GM23248 (cell line): Measurements from ENCODE around the gene RBM19. TPM values are rescaled to one million over a fixed set of nuclear protein-coding genes. Genes with fewer than 3 reads are reported as not detected.

Experiments used
- DNase-seq: peaks from one replicate; pipeline ENCODE4 v3.0.0-alpha.2; 2015
- H2AFZ ChIP-seq: fragments of 200-600 bp; sonication (generic); 2 replicates; pipeline ENCODE4 v1.6.1; 2016; ENCODE audit warnings: antibody characterized with exemption
- H3F3A ChIP-seq: fragments of 200-600 bp; sonication (generic); 2 replicates; pipeline ENCODE4 v1.6.1; 2016; ENCODE audit warnings: mild to moderate bottlenecking, antibody characterized with exemption, mixed run types; ENCODE audit not compliant: insufficient read depth
- H3K27ac ChIP-seq: fragments of 200-600 bp; sonication (generic); 2 replicates; pipeline ENCODE4 v1.5.1; 2016; ENCODE audit warnings: mild to moderate bottlenecking
- H3K27me3 ChIP-seq: fragments of 200-600 bp; sonication (generic); replicated peaks from 2 replicates; pipeline ENCODE4 v1.6.1; 2016; ENCODE audit warnings: mild to moderate bottlenecking; ENCODE audit not compliant: insufficient read depth
- H3K36me3 ChIP-seq: fragments of 200-600 bp; sonication (generic); 2 replicates; pipeline ENCODE4 v1.6.1; 2016; ENCODE audit warnings: low read depth, mild to moderate bottlenecking
- H3K4me1 ChIP-seq: fragments of 200-600 bp; sonication (generic); 2 replicates; pipeline ENCODE4 v1.6.1; 2016; ENCODE audit warnings: mild to moderate bottlenecking; ENCODE audit not compliant: insufficient read depth
- H3K4me2 ChIP-seq: fragments of 200-600 bp; sonication (generic); one replicate; pipeline ENCODE4 v1.6.1; 2016; ENCODE audit warnings: mild to moderate bottlenecking; ENCODE audit not compliant: unreplicated experiment
- H3K4me3 ChIP-seq: fragments of 200-600 bp; sonication (generic); 2 replicates; pipeline ENCODE4 v1.5.1; 2016; ENCODE audit warnings: mild to moderate bottlenecking
- H3K79me2 ChIP-seq: fragments of 200-600 bp; sonication (generic); 2 replicates; pipeline ENCODE4 v1.6.1; 2016; ENCODE audit warnings: mild to moderate bottlenecking; ENCODE audit not compliant: insufficient read depth
- H3K9ac ChIP-seq: fragments of 200-600 bp; sonication (generic); 2 replicates; pipeline ENCODE4 v1.6.1; 2016; ENCODE audit warnings: mild to moderate bottlenecking
- H3K9me2 ChIP-seq: fragments of 200-600 bp; sonication (generic); 2 replicates; pipeline ENCODE4 v1.6.1; 2016; ENCODE audit warnings: mixed run types, mild to moderate bottlenecking, moderate library complexity; ENCODE audit not compliant: insufficient read depth
- H3K9me3 ChIP-seq: fragments of 200-600 bp; sonication (generic); one replicate; pipeline ENCODE4 v1.6.1; 2017; ENCODE audit warnings: low read depth
- H4K20me1 ChIP-seq: fragments of 200-600 bp; sonication (generic); 2 replicates; pipeline ENCODE4 v1.6.0; 2016; ENCODE audit not compliant: insufficient read depth
- EZH2 ChIP-seq: fragments of 200-600 bp; sonication (generic); IDR thresholded peaks from 2 replicates; pipeline ENCODE4 v1.6.1; 2018; ENCODE audit warnings: antibody characterized with exemption, mild to moderate bottlenecking; ENCODE audit not compliant: insufficient read depth, poor library complexity, severe bottlenecking
- EZH2phosphoT487 ChIP-seq: fragments of 200-600 bp; sonication (generic); IDR thresholded peaks from 2 replicates; pipeline ENCODE4 v1.6.1; 2018; ENCODE audit warnings: antibody characterized with exemption, moderate library complexity, mild to moderate bottlenecking, low read depth; ENCODE audit not compliant: insufficient read depth
- WGBS, 2 experiments: methylation state at CpG; one replicate each; pipeline ENCODE4 v1.1.6; 2015 to 2017; ENCODE audit warnings: low lambda C conversion rate in 2 of 2, low coverage in 1 of 2; ENCODE audit errors: missing lambda C conversion rate in 2 of 2; 5-methylcytosine and 5-hydroxymethylcytosine counted together
- in situ Hi-C: fragments of 300-500 bp; cut with MboI; formaldehyde crosslinking; loops from 2 replicates; pipeline ENCODE4 v1.15.0; 2020
- polyA plus RNA-seq: library from polyadenylated mRNA; unstranded; fragments of >200 nt; fragmentation: Nextera tagmentation; extraction: Ambion mirVana; gene quantifications from 2 replicates; pipeline ENCODE4 v1.2.1, GENCODE V29; 2016
- total RNA-seq: library from RNA; depleted of rRNA; stranded (reverse); fragments of >200 nt; shearing (Covaris generic); gene quantifications from 2 replicates; pipeline ENCODE4 v1.2.3, GENCODE V29; 2014

Gene RBM19
- total and polyA plus RNA-seq, 2 experiments from 2014 or later: 14.8 to 17.1 TPM

DNA sequence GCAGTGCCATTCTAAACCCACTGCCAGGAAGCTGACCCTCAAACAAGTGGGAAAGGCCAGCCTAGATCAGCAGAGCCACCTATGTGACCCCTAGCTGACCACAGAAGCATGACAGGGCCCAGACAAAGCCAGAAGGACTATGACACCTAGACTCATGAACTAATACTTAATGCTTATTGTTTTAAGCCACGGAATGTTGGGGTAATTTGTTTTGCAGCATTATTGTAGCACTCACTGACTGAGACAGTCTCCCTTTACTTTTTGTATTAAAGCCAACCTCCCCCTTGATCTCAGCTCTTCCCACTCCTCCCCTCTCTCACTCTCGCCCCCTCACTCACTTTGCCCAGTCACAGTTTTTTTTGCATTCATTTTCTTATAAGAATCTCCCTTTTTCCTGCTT lies 186.4 kb downstream of the RBM19 start:
- H2AFZ ChIP-seq: no peak overlapping the region
- H3K27ac ChIP-seq: no peak overlapping the region
- in situ Hi-C loops: no loop called here
- no peak overlapping the region for H3K9ac ChIP-seq
- H3K36me3 ChIP-seq: no peaks in the 10 kb centered on the region
- peaks cover 20% of the 10 kb centered on the region for H3K27me3 ChIP-seq
- H3K4me1 ChIP-seq: no peaks in the 10 kb centered on the region
- H3K4me3 ChIP-seq: no peak overlapping the region
- no peak overlapping the region for H3K4me2 ChIP-seq
- WGBS, 2 experiments: 25 to 41% methylated on average over 2 of the region's 2 CpGs
- no peaks in the 10 kb centered on the region for H3K79me2 ChIP-seq
- no peak for DNase-seq
- no peaks in the 10 kb centered on the region for H3K9me3 ChIP-seq
- H4K20me1 ChIP-seq: no peaks in the 10 kb centered on the region
- no peaks in the 10 kb centered on the region for H3K9me2 ChIP-seq
- TF ChIP-seq EZH2phosphoT487: no peak
- no peak for TF ChIP-seq EZH2
- no peaks in the 10 kb centered on the region for H3F3A ChIP-seq

DNA sequence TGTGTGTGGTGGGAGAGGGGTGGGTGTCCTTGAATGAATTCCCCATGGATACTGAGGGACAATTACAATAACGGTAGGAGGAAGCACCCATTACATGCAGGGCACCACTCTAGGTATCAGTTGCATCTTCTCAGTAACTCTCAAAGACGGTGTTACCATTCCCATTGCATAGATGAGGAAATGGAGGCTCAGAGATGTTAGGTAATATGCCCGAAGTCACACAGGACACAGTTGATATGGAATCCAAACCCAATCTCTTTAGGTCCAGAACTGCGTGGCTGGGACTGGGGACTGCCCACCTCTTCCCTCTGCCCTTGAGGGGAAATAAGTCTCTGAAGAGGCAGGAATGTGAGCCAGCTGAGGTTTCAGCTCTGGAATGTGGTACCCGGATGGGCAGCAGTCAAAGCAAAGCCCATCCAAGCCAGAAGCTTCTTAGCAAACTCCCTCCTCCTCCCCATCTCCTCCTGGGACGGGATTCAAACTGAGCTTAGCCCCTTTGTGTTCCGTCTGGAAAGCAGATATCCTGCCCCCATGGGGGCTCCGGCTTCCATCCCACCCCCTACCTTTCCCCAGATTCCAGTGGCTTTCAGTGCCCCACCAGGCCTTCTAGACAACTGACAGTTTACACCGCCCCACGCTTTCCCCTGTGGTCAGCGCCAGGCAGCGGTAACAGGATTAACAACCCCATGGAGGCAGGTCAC lies 187.5 kb downstream of the RBM19 start:
- H3K9me3 ChIP-seq: no peaks in the 10 kb centered on the region
- peaks cover 20% of the 10 kb centered on the region for H3K27me3 ChIP-seq
- no peak overlapping the region for H3K4me2 ChIP-seq
- no peaks in the 10 kb centered on the region for H3K36me3 ChIP-seq
- no peaks in the 10 kb centered on the region for H4K20me1 ChIP-seq
- 14 to 18% methylated on average over 12 of the region's 12 CpGs for WGBS, 2 experiments
- H3K79me2 ChIP-seq: no peaks in the 10 kb centered on the region
- H3K4me3 ChIP-seq: no peak overlapping the region
- H3K9ac ChIP-seq: no peak overlapping the region
- H2AFZ ChIP-seq: no peak overlapping the region
- H3K9me2 ChIP-seq: no peaks in the 10 kb centered on the region
- DNase-seq: no peak
- no peaks in the 10 kb centered on the region for H3F3A ChIP-seq
- no peaks in the 10 kb centered on the region for H3K4me1 ChIP-seq
- in situ Hi-C loops: no loop called here
- no peak overlapping the region for H3K27ac ChIP-seq
- TF ChIP-seq EZH2: no peak
- TF ChIP-seq EZH2phosphoT487: no peak

DNA sequence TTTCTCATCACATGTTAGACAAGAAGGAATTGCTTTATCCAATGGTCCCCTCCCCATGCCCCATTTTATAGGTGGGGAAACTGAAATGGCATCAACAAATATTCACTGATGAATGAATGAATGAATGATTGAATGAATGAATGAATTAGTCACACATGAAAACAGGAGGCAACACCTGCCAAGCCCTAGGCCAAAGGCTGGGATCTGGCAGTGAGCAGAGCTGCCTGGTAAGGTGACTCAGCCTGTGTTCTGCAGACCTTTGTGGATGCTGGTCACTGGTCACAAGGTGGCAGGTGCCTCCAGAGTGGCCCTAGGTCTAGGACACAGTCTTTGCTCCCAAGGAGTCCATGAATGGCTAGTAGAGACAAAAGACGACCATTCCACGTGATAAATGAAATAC lies 188.4 kb downstream of the RBM19 start:
- Histone ChIP-seq H3K27me3 (peaks cover 20% of the 10 kb centered on the region), H3K79me2 (no peaks in the 10 kb centered on the region), H3K9ac (no peak overlapping the region), H2AFZ (no peak overlapping the region), H3K27ac (no peak overlapping the region), H3K36me3 (no peaks in the 10 kb centered on the region), H4K20me1 (no peaks in the 10 kb centered on the region), H3F3A (no peaks in the 10 kb centered on the region), H3K4me3 (no peak overlapping the region), H3K9me3 (no peaks in the 10 kb centered on the region), H3K9me2 (no peaks in the 10 kb centered on the region), H3K4me2 (no peak overlapping the region), H3K4me1 (no peaks in the 10 kb centered on the region)
- in situ Hi-C loops: no loop called here
- TF ChIP-seq EZH2phosphoT487 (no peak), EZH2 (no peak)
- 39 to 52% methylated on average over 2 of the region's 2 CpGs for WGBS, 2 experiments
- DNase-seq: no peak

DNA sequence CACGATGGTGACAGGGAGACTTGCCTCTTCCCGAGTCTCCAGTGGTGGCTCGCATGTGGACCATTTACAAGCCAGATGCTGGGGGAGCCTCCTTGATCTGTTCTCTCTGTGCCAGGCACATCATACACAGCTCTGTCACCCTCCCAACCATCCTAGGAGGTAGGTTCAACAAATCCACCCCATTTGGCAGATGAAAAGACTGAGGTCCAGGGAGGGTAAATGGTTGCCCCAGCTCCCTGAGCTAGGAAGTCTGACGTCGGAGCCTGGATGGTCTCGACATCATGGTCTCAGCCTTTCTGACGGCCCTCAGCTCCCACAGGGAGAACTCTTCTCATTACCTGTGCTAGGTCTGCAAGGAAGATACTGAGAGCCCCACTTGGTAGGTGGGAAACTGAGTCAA lies 189.6 kb downstream of the RBM19 start:
- H3K36me3 ChIP-seq: no peaks in the 10 kb centered on the region
- 57 to 65% methylated on average over 7 of the region's 7 CpGs for WGBS, 2 experiments
- H4K20me1 ChIP-seq: no peaks in the 10 kb centered on the region
- H3K79me2 ChIP-seq: no peaks in the 10 kb centered on the region
- no peaks in the 10 kb centered on the region for H3F3A ChIP-seq
- no peak for DNase-seq
- no peak for TF ChIP-seq EZH2
- H3K4me3 ChIP-seq: no peak overlapping the region
- H3K9me2 ChIP-seq: no peaks in the 10 kb centered on the region
- peaks cover 20% of the 10 kb centered on the region for H3K27me3 ChIP-seq
- H3K9me3 ChIP-seq: no peaks in the 10 kb centered on the region
- in situ Hi-C loops: no loop called here
- no peak overlapping the region for H3K27ac ChIP-seq
- H3K9ac ChIP-seq: no peak overlapping the region
- H2AFZ ChIP-seq: no peak overlapping the region
- H3K4me2 ChIP-seq: no peak overlapping the region
- H3K4me1 ChIP-seq: no peaks in the 10 kb centered on the region
